Activated CD4-positive, CD25-positive, alpha-beta regulatory T cell (primary cell): ENCODE data around the gene ANO8.

ENCODE experiments used
- DNase-seq, 4 experiments: peaks; one replicate each; lab custom pipeline; 2025; lab: John Stamatoyannopoulos, UW

ANO8 gene

GRCh38 chr19:17347877-17348276 lies 13.2 kb upstream of the ANO8 start:
- no peak for DNase-seq

- no peak for DNase-seq
These were observed 12.7 kb upstream of the ANO8 start for GRCh38 chr19:17347361-17347760.

DNA sequence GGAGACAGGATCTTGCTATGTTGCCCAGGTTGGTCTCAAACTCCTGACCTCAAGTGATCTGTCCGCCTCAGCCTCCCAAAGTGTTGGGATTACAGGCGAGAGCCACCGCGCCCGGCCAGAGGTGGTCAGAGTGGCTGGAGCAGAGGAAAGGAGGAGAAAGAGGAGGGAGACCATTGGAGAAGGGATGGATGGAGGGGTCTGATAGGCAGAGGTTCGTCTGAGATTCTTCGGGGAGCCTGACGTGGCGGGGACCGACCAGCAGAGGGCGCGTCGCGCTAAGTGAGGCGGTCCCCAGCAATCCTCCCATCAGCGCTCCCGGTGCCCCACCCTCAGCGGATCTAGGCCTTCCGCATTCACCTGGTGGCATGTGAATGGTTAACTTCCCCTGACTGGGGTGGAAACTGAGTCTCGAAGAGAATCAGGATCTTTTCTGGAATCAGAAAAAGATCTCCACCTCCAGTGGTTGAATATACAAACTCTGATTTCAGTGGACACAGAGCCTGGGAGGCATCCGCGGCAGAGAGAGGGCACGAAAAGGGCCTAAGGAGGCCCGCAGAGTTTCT lies 11.5 kb upstream of the ANO8 start:
- DNase-seq, result peak; percentile 58 to 74 (median 62)

GRCh38 chr19:17341845-17342244 lies 7.2 kb upstream of the ANO8 start:
- DNase-seq, result no peak

DNA sequence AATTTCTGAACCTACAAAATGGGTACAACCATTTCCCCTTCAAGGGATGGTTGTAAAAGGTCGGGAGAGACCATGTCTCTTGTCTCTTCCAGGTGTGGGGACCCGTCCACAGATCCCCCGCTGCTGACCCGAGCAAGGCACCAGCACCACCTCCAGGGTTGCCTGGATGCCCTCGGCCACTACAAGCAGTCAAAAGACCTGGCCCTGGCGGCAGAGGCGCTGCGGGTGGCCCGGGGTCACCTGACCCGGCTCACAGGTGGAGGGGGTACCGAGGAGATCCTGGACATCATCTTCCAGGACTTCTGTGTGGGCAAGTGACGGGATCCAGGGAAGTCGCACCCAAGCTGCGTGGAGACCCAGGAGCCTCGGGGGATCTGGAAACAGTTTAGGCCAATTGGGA lies 6.7 kb upstream of the ANO8 start:
- DNase-seq, result no peak

GRCh38 chr19:17340871-17341357 lies 6.3 kb upstream of the ANO8 start:
- no peak for DNase-seq

DNA sequence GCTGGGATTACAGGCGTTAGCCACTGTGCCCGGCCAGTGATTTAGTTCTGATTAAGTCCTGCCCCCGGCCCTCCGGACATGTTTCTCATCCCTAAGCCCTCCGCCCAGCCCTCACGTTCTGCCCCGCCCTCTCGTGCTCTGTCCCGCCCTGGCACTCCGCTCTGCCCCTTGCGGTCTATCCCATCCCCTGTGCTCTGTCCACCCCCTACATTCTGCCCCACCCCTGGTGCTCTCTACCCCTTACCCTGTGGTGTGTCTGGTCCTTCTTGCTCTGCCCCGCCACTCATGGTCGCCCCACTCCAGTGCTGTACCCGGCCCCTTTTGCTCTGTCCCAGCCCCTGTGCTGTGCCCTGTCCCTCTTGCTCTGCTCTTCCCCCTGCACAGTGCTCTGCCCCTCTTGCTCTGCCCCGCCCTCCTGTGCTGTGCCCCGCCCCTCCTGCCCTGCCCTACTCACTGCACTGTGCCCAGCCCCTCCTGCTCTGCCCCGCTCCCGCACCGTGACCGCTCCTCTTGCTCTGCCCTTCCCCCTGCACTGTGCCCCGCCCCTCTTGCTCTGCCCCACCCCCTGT lies 5.7 kb upstream of the ANO8 start:
- DNase-seq, result no peak

DNA sequence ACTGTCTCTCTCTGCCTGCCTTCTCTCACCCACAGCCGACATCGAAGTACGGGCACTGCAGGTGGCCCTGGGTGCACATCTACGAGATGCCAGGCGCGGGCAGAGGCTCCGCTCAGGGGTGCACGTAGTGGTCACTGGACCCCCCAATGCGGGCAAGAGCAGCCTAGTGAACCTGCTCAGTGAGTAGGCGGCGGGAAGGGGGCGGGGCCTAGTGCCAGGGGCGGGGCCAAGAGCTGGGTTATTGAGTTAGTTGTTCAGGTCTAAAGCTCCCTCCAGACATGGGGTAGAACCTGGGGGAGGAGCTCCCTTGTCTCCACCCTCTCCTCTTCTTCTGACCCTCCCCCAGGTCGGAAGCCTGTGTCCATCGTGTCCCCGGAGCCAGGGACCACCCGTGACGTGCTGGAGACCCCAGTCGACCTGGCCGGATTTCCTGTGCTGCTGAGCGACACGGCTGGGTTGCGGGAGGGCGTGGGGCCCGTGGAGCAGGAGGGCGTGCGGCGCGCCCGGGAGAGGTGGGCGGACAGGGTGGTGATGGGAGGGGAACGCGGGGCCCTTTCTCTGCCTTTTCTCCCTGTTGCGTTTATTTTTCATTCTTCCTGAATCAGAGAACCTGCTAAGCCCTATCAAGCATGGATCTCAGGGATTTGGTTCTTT lies 4.6 kb upstream of the ANO8 start:
- peak in 1 of 4 experiments; percentile 22 for DNase-seq

GRCh38 chr19:17338433-17339078 lies 3.9 kb upstream of the ANO8 start:
- DNase-seq, result no peak

- DNase-seq, result no peak
These were observed 3.2 kb upstream of the ANO8 start for GRCh38 chr19:17337675-17338432.

DNA sequence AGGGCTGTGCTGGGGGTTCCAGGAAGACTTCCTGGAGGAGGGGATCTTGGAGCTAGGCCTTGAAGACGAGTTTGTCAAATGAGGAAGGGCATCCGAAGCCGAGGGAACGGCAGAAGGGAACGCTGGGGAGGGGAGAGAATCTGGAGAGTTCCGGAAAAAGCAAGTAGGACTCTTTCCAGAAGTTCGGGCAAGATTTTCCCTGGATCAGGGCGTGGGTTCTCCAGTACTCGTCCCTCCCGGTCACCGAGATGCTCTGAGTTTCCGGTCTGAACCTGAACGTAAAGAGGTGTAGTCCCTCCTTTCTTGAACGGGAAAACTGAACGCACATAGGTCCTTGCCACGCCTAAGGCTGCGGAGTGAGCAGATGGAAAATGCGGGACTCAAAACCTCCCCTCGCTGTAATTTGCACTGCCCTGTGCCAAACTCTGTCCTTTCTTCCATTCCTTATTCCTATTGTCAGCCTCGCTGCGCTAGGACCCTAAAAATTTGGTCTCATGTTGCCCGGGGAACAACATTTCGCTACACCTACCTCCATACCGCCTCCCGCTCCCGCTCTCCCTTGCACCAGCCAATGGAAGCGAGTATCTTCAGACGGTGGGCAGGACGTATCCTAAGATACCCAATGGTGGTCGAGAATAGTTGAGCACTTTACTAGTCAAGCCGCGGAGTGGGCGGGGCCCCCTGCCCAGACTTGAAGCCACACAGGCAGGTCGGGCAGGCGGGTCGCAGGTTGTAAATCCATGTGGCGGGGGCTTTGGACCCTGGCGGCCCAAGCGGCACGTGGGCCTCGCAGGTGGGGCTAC lies 2.4 kb upstream of the ANO8 start, which contains the start of gene GTPBP3:
Gene GTPBP3 (plus strand): TSS at position 682 of the 803 bp plus-strand sequence. CDS start 59 bp downstream, at position 741.
- DNase-seq, result peak; percentile 87 to 94 (median 92)

- no peak for DNase-seq
These were observed 920 bp upstream of the ANO8 start for GRCh38 chr19:17335575-17335974.

- DNase-seq, result peak; percentile 36 to 59 (median 48)
These were observed 843 bp downstream of the ANO8 start for GRCh38 chr19:17333611-17334413.

DNA sequence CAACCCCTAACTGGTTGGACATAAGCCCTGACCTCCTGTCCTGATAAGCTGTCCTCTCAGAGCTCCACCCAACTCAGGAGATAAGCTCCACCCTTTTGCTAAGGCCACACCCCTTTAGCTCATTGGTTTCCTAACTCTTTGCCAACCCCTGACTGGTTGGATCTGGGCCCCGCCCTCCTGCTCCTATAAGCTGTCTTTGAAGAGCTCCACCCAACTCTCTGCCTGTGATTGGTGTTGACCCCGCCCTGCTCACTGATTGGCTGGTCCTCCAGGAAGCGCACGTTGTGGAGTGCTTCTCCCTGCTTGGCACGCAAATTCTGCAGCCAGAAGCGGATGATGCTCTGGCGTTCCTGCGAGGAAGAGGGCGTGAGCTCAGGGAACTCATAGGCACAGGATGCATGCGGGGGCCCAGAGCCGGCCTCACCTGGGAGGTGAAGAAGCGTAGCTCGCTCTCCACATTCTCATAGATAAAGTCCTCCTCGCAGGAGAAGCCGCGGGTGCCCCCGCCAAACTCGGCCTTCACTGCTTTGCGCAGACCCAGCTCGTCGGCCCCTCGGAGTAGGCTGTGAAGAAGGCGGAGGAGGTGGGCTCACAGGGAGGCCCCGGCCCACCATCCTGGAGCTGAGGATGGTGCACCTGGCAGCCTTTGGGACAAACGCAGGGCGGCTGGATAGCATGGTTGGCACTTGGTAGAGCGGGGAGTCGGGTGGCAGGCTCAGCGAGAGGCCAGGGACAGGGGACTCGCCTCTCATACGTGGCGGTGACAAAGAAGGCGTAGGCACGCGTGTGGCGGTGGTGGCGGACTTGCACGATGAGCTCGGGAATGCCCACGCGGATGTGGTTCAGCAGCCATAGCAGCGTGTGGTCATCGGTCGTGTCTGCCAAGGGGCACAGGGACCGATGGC lies 1.7 kb downstream of the ANO8 start:
- no peak for DNase-seq

DNA sequence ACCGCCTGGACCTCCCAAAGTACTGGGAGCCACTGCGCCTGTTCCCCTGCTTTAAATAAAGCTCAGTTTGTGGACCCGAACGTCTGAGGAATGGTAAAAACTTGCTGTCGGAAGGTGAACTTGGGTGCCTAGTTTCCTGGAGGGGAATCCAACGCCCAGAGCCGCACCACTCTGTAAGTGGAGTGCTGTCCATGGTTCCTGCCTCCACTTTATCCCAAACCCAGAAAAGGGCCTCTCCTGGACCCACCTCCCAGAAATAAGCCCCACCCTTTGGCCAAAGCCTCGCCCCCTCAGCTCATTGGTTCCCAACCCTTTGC lies 2.3 kb downstream of the ANO8 start:
- no peak for DNase-seq

DNA sequence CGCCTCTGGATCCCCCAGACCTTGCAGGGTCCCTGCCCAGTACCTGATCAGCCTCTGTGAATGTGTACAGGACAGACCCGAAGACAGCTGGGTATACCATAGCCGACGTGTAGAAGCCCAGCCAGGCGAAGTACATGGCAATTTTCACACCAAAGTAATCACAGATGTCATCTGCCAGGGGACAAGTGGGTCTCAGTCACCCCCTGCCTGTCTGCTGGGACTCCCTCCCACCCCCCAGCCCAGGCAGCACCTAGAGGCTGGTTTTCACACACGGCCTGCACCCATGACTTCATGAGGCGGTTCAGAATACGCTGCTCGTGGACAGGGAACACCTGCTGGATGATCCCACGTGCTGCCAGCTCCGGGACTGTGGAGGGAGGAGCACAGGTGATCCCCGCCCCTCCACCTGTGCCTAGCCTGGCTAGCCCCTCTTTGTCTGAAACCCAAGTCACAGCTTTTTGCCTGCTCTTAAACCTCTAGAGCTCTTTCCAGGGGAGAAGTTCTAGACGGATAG lies 3.6 kb downstream of the ANO8 start:
- DNase-seq, result no peak

- no peak for DNase-seq
These were observed 4.2 kb downstream of the ANO8 start for GRCh38 chr19:17330262-17331044.
